ENCODE data around the gene FNDC5. TPM values are rescaled to one million over a fixed set of nuclear protein-coding genes. Genes with fewer than 3 reads are reported as not detected.

The FNDC5 gene
- total and polyA plus RNA-seq, 2 of the 13 experiments (the other 11 are each of a cell fraction or from before 2014, with no cell fraction given) = 1.4 to 3.1 TPM

DNA sequence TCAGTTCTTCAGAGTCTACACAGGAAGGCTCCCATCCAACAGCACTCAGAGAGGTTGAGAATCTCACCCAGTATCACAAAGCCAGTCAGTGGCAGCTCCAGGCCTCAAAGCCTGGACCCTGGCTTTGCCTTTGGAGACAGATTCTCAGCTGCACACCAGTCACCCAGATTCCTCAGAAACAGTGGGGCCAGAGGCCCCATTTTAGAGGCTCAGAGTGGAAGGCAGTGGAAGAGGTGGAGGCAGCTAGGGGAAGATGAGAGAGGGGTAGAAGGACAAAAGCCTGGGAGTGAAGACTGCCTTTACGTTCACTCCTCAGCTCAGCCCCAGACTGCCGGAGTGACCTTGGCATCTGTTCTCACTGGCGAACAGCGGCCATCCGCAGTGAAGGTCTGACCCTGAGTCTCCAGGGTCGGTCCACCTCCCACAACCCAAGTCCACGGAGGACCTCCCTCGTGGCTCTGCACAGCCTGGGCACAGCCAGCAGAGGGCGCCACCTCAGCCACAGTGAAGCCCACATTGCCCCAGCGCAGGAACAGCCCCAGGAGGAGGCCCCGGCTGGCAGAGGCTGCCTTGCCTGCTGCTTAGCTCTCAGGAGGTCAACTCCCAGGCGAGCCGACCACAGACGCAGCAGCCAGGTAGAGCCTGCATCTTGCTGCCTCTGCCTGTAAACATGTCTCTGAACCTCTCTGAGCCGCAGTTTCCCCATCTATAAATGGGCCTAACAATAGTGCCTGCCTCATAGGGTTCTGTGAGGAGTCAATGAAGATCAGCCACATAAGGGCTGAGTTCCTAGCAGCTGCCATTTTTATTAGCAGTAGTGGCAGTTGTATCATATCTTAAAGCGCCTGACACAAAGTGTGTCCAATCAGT is 5.9 kb upstream of the FNDC5 start (continued):
- TF ChIP-seq, protein P1, sequence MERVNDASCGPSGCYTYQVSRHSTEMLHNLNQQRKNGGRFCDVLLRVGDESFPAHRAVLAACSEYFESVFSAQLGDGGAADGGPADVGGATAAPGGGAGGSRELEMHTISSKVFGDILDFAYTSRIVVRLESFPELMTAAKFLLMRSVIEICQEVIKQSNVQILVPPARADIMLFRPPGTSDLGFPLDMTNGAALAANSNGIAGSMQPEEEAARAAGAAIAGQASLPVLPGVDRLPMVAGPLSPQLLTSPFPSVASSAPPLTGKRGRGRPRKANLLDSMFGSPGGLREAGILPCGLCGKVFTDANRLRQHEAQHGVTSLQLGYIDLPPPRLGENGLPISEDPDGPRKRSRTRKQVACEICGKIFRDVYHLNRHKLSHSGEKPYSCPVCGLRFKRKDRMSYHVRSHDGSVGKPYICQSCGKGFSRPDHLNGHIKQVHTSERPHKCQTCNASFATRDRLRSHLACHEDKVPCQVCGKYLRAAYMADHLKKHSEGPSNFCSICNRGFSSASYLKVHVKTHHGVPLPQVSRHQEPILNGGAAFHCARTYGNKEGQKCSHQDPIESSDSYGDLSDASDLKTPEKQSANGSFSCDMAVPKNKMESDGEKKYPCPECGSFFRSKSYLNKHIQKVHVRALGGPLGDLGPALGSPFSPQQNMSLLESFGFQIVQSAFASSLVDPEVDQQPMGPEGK (CRISPR knock-in tag; IDR thresholded peaks at IDR 0.05) = peak; percentile 51
- TF ChIP-seq ZNF678 (CRISPR knock-in tag; IDR thresholded peaks at IDR 0.05) = no peak
- TF ChIP-seq ZNF350 (CRISPR knock-in tag; IDR thresholded peaks at IDR 0.05; ENCODE audit: borderline replicate concordance, low read depth) = 0 out of 2 replicates have a peak, but pooled peaks have one; percentile 22
- no peak for TF ChIP-seq RBAK (CRISPR knock-in tag; IDR thresholded peaks at IDR 0.05)
- peak; percentile 77 for TF ChIP-seq MIER2 (CRISPR knock-in tag; IDR thresholded peaks at IDR 0.05)
- TF ChIP-seq ZC3H4 (CRISPR knock-in tag; IDR thresholded peaks at IDR 0.05; ENCODE audit: borderline replicate concordance) = no peak
- TF ChIP-seq, protein P2, sequence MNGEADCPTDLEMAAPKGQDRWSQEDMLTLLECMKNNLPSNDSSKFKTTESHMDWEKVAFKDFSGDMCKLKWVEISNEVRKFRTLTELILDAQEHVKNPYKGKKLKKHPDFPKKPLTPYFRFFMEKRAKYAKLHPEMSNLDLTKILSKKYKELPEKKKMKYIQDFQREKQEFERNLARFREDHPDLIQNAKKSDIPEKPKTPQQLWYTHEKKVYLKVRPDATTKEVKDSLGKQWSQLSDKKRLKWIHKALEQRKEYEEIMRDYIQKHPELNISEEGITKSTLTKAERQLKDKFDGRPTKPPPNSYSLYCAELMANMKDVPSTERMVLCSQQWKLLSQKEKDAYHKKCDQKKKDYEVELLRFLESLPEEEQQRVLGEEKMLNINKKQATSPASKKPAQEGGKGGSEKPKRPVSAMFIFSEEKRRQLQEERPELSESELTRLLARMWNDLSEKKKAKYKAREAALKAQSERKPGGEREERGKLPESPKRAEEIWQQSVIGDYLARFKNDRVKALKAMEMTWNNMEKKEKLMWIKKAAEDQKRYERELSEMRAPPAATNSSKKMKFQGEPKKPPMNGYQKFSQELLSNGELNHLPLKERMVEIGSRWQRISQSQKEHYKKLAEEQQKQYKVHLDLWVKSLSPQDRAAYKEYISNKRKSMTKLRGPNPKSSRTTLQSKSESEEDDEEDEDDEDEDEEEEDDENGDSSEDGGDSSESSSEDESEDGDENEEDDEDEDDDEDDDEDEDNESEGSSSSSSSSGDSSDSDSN (CRISPR knock-in tag; IDR thresholded peaks at IDR 0.05) = peak; percentile 35; the same call in 1 of the 2 replicates
- TF ChIP-seq, protein P3, sequence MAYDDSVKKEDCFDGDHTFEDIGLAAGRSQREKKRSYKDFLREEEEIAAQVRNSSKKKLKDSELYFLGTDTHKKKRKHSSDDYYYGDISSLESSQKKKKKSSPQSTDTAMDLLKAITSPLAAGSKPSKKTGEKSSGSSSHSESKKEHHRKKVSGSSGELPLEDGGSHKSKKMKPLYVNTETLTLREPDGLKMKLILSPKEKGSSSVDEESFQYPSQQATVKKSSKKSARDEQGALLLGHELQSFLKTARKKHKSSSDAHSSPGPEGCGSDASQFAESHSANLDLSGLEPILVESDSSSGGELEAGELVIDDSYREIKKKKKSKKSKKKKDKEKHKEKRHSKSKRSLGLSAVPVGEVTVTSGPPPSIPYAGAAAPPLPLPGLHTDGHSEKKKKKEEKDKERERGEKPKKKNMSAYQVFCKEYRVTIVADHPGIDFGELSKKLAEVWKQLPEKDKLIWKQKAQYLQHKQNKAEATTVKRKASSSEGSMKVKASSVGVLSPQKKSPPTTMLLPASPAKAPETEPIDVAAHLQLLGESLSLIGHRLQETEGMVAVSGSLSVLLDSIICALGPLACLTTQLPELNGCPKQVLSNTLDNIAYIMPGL (CRISPR knock-in tag; IDR thresholded peaks at IDR 0.05; ENCODE audit: borderline replicate concordance in 1 of 2, low read depth in 1 of 2) = 0 out of 4 replicates have a peak, but pooled peaks of 1 of the 2 experiments have one; percentile 31
- TF ChIP-seq KAT2B (IDR thresholded peaks at IDR 0.05; ENCODE audit: borderline replicate concordance, low read depth, low read length) = no peak
- TF ChIP-seq ZNF605 (CRISPR knock-in tag; IDR thresholded peaks at IDR 0.05) = no peak
- no peak for TF ChIP-seq RARG (CRISPR knock-in tag; IDR thresholded peaks at IDR 0.05; ENCODE audit: low read depth)
- TF ChIP-seq ZFP82 (CRISPR knock-in tag; IDR thresholded peaks at IDR 0.05; ENCODE audit: borderline replicate concordance) = no peak
- TF ChIP-seq STAG1 (CRISPR knock-in tag; IDR thresholded peaks at IDR 0.05) = peak; percentile 71
- peak; percentile 59; the same call in 1 of the 2 replicates for TF ChIP-seq RAD21 (CRISPR knock-in tag; IDR thresholded peaks at IDR 0.05)
- TF ChIP-seq SMC3 (IDR thresholded peaks at IDR 0.05; ENCODE audit: low read length) = peak; percentile 21; the same call in 1 of the 2 replicates
- TF ChIP-seq, protein P4, sequence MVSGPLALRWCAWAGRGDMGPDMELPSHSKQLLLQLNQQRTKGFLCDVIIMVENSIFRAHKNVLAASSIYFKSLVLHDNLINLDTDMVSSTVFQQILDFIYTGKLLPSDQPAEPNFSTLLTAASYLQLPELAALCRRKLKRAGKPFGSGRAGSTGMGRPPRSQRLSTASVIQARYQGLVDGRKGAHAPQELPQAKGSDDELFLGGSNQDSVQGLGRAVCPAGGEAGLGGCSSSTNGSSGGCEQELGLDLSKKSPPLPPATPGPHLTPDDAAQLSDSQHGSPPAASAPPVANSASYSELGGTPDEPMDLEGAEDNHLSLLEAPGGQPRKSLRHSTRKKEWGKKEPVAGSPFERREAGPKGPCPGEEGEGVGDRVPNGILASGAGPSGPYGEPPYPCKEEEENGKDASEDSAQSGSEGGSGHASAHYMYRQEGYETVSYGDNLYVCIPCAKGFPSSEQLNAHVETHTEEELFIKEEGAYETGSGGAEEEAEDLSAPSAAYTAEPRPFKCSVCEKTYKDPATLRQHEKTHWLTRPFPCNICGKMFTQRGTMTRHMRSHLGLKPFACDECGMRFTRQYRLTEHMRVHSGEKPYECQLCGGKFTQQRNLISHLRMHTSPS (CRISPR knock-in tag; IDR thresholded peaks at IDR 0.05; ENCODE audit: low read depth) = peak; percentile 49; the same call in 1 of the 2 replicates
- peak; percentile 45; the same call in 1 of the 2 replicates for TF ChIP-seq MYC (CRISPR knock-in tag; IDR thresholded peaks at IDR 0.05; ENCODE audit: borderline replicate concordance)
- no peak for TF ChIP-seq RBFOX2 (IDR thresholded peaks at IDR 0.05; ENCODE audit: low read depth, low read length)
- TF ChIP-seq ZNF768 (CRISPR knock-in tag; IDR thresholded peaks at IDR 0.05) = peak; percentile 78; the same call in 1 of the 2 replicates
